Hematopoietic multipotent progenitor cell treated with erythropoietin and hydrocortisone succinate and interleukin-3 and kit ligand, for 4 days (in vitro differentiated cells): ENCODE measurements around the gene ANKK1.

Source experiments
- DNase-seq: peaks from one replicate; pipeline ENCODE4 v3.0.0-alpha.2; 2015

The ANKK1 gene

GRCh38 chr11:113411536-113411935 lies 24.0 kb downstream of the ANKK1 start:
- no peak for DNase-seq

- no peak for DNase-seq
These were observed 25.1 kb downstream of the ANKK1 start for GRCh38 chr11:113412675-113413074.

- DNase-seq: no peak
These were observed 27.8 kb downstream of the ANKK1 start for GRCh38 chr11:113415343-113415742.

- no peak for DNase-seq
These were observed 29.8 kb downstream of the ANKK1 start for GRCh38 chr11:113417428-113417827.

GRCh38 chr11:113419454-113420003 lies 31.9 kb downstream of the ANKK1 start:
- no peak for DNase-seq

GRCh38 chr11:113420808-113421207 lies 33.2 kb downstream of the ANKK1 start:
- no peak for DNase-seq

- no peak for DNase-seq
These were observed 39.1 kb downstream of the ANKK1 start for GRCh38 chr11:113426686-113427085.

GRCh38 chr11:113431746-113432145 lies 44.2 kb downstream of the ANKK1 start:
- DNase-seq: no peak

- DNase-seq: no peak
These were observed 47.8 kb downstream of the ANKK1 start for GRCh38 chr11:113435190-113435968.

- DNase-seq: no peak
These were observed 49.2 kb downstream of the ANKK1 start for GRCh38 chr11:113436672-113437252.

GRCh38 chr11:113440816-113441215 lies 53.2 kb downstream of the ANKK1 start:
- DNase-seq: no peak

GRCh38 chr11:113444502-113445123 lies 57.0 kb downstream of the ANKK1 start:
- DNase-seq: no peak

GRCh38 chr11:113446112-113446511 lies 58.5 kb downstream of the ANKK1 start:
- DNase-seq: no peak

- DNase-seq: no peak
These were observed 59.4 kb downstream of the ANKK1 start for GRCh38 chr11:113446938-113447337.

GRCh38 chr11:113447621-113448315 lies 60.2 kb downstream of the ANKK1 start:
- DNase-seq: peak; percentile 27

GRCh38 chr11:113448316-113448677 lies 60.7 kb downstream of the ANKK1 start:
- DNase-seq: no peak

GRCh38 chr11:113449743-113450142 lies 62.2 kb downstream of the ANKK1 start:
- DNase-seq: no peak
